CD4-positive, alpha-beta T cell treated with Interleukin-6 for 4 hours (primary cell): Measurements from ENCODE around the gene RPS25.
"Not testable (repeated sequence)": the region's sequence is repeated elsewhere in the genome, so short reads cannot be mapped to it uniquely, and the experiment has no call there.

Experiments
- DNase-seq: peaks from one replicate; pipeline ENCODE4 v3.0.0-alpha.2; 2020; ENCODE audit warnings: mixed read lengths

RPS25 gene

DNA sequence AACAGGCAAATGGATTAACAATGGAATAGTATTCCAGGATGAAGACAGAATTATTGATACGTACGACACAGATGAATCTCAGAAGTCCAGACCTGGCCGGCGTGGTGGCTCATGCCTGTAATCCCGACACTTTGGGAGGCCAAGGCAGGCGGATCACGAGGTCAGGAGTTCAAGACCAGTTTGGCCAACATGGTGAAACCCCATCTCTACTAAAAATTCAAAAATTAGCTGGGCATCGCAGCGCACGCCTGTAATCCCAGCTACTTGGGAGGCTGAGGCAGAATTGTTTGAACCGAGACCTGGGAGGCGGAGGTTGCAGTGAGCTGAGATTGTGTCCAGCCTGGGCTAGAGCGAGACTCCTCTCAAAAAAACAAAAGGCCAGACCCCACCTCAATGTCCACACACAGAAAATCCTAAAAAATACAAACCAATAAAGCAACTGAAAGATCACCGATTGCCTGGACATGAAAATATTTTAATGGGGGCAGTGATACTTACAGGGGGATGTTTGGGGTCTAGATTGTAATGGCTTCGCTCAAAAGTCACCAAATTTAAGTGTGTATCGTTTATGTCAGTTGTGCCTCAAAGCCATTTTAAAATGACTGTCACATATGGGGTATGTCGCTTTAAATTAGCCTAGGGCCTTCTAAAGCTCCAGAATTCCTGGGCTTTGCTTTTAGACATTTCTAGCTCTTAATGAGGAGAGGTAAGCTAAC, 3.8 kb downstream of the RPS25 start:
- DNase-seq = no peak

DNA sequence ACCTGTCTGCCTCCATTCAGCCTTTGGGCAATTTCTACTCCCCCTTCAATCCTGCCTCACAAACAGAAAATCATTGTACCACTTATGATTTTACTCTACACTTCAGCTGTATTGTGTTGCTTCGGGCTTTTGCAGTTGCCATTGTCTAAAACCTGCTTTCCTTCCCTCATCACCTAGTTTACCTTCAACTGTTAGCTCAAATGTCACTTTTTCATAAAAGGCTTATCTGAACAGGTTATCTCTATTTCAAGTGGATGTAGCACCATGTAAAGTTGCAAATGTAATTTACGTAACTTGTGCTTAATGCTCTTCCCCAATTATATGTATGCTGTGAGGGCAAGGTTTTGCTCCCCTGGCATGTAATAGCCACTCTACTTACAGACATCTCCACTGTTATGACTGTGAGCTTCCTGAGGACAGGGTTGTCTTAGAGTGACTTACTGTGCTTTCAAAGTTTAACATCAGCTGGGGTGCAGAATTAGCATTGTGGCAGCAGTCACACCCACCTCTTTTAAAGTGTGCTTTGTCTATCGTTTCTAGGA, 5.4 kb downstream of the RPS25 start:
- no peak for DNase-seq

DNA sequence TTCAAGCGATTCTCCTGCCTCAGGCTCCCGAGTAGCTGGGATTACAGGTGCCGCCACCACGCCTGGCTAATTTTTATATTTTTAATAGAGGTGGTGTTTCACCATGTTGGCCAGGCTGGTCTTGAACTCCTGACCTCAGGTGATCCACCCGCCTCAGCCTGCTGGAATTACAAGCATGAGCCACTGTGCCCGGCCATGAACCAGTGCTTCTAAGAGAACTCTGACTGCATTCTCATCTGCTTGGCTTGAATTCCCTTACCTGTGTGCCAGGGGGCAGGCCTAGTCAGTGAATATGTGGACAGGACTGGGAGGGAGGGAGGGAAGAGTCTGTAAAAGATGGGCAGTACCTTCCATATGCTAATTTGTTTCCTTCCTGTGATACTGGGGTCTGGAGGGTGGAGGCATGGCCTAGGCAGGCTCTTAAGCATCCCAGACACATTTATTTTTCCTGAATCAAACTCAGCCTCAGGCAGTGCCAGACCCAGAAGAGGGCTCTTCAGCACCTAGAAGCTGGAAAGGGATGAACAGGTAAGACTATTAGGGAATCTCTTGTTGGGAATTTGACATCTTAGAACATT, 6.6 kb downstream of the RPS25 start:
- no peak for DNase-seq

DNA sequence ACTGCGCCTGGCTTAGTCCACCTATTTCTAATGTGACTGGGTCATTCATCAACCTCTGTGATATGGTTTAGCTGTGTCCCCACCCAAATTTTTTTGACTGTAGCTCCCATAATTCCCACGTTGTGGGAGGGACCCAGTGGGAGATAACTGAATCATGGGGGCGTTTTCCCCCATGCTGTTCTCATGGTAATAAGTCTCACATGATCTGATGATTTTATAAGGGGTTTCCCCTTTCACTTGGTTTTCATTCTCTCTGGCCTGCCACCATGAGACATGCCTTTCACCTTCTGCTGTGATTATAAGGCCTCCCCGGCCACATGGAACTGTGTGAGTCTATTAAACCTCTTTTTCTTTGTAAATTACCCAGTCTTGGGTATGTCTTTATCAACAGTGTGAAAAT, 11.5 kb downstream of the RPS25 start:
- DNase-seq = no peak

DNA sequence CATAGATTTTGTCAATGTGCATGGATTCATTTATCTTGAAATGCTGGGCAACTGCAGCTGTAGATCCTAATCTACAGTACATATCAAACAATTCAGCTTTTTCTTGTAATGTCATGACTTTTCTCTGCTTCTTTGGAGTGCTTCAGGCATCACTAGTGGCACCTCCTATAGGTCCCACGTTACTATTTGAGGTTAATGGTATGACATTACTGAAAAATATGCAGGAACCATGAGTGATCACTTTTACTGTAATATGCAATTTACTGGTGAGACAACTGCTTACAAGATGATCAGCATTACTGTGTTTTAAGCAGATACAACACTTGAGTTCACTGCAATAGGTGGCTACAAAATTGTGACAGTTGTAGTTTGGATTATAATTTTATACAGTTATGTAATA, 17.2 kb downstream of the RPS25 start:
- no peak for DNase-seq

DNA sequence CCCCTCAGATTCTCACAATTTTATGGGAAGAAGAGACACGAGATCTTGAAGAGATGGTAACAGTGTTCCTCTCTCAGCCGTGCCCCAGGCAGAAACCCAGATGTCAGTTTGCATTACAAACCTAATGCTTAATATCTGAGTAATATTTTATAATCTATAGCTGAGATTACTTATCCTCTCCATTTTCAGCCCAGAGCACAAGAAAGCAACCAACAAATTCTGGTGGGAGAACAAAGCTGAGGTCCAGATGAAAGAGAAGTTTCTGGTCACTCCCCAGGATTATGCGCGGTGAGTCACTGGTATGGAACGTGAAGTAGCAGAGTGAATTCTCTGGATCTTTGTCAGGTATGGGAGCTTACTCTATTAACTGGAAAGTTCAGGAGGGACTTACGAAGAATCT, 19.3 kb downstream of the RPS25 start:
- DNase-seq = no peak

DNA sequence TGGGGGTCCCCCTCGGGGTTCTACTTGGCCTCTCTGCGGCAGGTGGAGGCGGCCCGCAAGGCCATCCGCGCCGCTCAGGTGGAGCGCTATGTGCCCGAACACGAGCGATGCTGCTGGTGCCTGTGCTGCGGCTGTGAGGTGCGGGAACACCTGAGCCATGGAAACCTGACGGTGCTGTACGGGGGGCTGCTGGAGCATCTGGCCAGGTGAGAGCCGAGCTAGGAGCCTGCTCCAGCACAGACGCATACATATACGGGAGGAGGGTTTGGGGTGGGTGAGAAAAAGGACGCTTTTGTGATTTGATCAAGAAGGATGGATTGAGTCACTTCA, 19.8 kb downstream of the RPS25 start:
- DNase-seq = no peak

DNA sequence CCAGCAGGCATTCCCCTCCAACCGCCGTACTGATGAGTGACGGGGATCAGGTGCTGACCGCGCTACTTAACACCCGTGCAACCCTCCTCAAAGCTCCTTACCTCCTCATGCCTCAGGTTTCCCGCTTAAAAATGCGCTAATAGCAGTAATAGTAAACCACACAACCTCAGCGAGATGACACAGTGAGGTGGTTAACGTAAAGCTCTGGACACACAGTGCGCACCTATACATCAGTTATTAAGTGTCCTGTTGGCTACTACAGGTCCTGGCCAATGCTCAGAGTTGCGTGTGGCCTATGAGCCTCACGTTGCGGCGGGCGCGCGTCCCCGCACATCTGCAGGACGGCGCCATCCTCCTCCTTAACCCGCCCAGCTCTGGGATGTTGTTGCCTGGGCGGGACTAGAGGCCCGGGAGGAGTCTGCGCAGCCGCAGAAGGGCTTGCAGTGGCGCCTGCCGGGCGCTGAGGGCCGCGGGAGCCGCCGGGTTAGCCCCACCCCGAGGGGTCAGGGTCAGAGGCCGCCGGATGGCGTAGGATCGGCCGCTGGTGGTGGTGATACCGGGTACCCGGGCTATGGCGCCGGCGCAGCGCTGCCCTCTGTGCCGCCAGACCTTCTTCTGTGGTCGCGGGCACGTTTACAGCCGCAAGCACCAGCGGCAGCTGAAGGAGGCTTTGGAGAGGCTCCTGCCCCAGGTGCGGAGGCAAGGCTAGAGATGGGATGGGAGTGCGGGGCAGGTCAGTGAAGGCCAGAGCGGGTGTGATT, 20.3 kb downstream of the RPS25 start, which contains the start of gene CENATAC:
Gene CENATAC (plus strand): TSS at position 512 of the 761 bp plus-strand sequence. CDS start 60 bp downstream, at position 572.
- DNase-seq = peak; percentile 98

DNA sequence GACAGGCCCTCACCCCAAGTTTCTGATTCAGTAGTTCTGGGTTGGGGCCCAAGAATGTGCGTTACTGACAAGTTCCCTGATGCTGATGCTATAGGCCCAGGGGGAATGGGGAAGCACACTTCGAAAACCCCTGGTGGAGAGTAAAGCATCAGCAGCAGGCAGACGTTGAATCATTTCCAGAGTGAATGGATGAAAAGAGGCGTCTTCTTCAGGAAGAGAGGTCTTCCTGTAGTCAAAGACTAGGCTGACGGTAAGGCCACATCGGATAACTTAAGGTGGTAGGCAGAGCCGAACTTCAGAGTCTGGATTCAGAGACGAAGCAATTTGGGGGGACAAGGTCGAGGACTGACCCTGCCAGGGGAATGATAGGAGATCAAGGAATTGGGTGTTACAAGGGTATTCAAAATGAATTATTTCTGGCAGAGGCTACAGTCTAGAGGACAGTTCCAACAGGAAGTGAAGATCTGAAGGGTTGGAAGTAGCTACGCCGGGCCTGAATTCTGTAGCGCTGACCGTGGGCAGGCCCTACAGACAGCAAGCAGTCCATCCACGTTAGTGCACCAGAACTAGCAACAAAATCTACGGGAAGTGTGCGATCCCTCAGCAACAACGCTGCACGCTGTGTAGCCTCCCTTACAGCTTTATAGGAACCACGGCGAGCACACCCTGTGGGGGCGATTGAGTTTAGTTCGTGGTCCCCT, 21.1 kb downstream of the RPS25 start:
- peak; percentile 37 for DNase-seq

DNA sequence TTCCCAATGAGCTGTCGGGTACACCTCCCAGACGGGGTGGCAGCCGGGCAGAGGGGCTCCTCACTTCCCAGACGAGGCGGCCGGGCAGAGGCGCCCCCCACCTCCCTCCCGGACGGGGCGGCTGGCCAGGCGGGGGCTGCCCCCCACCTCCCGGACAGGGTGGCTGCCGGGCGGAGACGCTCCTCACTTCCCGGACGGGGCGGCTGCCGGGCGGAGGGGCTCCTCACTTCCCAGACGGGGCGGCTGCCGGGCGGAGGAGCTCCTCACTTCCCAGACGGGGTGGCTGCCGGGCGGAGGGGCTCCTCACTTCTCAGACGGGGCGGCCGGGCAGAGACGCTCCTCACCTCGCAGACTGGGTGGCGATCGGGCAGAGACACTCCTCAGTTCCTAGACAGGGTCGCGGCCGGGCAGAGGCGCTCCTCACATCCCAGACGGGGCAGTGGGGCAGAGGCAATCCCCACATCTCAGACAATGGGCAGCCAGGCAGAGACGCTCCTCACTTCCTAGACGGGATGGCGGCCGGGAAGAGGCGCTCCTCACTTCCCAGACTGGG, 26.6 kb downstream of the RPS25 start:
- DNase-seq = not testable (repeated sequence)

DNA sequence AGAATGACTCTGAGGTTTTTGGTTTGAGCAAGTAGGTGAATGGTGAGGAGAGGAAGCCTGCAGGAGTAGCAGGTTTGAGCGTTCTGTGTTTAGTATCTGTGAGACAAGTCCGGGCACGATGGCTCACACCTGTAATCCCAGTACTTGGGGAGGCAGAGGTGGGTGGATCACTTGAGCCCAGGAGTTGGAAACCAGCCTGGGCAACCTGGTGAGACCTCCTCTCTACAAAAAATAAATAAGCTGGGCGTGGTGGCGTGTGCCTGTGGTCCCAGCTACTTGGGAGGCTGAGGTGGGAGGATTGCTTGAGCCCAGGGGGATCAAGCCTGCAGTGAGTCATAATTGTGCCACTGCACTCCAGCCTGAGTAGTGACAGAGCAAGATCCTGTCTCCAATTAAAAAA, 29.9 kb downstream of the RPS25 start:
- DNase-seq = no peak

DNA sequence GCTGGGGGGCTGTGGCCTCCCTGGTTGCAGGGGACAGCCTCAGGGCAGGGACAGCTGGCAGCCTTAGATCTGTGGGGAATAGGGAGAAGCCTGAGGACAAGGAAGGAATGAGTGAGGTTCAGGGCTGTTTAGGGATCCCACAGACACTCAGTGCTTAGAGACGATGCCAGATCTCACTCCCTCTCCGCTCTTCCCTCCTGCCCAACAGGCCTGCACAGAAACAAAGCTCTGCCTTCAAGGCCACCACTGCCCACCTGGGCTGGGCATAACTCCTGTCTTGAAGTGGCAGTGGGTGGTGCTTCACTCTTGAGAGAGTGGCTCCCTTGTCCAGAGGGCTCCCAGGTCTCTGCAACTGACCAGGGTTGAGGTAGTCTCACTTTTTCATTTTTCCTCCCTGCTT, 33.3 kb downstream of the RPS25 start:
- DNase-seq = no peak

DNA sequence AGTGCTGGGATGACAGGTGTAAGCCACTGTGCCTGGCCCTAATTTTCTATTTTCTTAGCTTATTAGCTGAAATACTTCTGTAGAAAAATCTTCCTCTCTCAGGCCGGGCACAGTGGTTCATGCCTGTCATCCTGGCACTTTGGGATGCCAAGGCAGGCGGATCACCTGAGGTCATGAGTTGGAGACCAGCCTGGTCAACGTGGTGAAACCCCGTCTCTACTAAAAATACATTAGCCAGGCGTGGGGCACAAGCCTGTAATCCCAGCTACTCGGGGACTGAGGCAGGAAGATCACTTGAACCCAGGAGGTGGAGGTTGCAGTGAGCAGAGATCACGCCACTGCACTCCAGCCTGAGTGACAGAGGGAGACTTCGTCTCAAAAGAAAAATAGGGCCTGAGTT, 33.8 kb downstream of the RPS25 start:
- not testable (repeated sequence) for DNase-seq

DNA sequence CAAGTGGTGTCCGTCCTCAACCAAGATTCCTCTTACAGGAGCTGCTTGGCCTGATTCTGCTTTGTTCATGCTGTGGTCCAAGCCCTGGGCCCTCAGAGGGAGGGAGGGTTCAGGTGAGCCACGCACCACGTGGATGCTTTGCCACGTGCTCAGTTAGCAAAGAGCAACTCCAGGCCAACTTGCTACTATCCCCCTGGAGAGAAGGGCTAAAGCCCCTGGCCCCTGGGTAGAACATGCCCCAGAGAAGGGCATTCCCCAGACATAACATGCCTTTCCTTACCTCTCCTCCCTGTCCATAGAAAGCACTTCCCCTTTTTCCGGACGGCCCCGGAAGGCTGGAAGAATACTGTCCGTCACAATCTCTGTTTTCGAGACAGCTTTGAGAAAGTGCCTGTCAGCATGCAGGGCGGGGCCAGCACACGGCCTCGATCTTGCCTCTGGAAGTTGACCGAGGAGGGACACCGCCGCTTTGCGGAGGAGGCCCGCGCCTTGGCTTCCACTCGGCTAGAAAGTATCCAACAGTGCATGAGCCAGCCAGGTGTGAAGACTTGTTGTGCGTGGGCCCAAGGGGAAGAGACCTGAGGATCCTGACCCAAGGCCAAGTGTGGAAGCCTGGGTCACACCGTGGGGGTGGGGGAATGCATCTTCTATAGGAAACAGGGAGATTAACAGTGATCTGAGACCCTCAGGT, 37.8 kb downstream of the RPS25 start:
- no peak for DNase-seq

DNA sequence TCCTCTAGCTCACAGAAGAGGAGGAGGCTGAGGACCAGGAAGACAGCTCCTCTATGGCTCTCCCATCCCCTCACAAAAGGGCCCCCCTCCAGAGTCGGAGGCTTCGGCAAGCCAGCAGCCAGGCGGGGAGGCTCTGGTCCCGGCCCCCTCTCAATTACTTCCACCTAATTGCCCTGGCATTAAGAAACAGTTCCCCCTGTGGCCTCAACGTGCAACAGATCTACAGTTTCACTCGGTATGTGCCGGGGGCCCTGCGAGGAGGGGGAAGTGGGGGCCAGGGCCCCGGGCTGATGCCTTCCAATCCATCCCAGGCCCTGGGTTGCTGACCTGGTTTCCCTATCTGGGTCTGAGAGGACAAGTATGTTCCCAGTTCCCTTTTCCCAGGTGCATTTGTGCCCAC, 38.7 kb downstream of the RPS25 start:
- DNase-seq = no peak

DNA sequence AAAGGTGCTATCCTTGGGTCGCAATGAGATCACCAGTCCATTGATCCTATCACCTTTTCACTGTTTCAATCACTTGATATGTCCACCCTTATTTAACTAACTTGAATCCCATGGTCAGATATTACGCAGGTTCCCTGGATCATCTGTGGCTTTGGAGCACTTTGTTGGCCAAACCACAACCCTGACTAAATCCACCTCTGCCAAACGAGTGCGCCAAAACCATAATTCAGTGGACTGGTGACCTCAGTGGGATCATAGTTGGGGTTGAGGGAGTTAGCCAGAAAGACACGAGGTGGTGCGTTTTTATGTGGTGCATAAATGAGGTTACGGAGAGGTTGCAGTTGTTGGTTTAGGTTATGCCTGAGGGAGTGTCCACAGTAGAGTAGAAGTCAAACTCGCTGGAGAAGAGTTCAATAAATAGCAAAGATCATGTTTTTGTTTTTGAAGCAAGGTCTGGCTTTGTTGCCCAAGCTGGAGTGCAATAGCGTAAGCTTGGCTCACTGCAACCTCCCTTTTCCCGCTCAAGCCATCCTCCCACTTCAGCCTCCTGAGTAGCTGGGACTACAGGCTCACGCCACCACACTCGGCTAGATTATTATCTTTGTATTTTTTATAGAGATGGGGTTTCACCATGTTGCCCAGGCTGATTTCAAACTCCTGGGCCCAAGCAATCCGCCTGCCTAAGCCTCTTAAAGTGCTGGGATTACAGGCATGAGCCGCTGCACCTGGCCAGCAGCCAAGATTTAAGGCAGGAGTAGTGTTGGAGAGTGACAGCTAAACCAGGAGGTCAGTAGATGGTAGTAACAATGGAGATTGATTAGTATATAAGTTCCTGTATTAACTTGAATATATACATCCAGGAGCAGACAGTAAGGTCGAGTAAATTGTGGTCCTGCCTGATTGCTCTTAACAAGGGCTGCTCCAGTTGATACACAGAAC, 42.1 kb downstream of the RPS25 start:
- no peak for DNase-seq

DNA sequence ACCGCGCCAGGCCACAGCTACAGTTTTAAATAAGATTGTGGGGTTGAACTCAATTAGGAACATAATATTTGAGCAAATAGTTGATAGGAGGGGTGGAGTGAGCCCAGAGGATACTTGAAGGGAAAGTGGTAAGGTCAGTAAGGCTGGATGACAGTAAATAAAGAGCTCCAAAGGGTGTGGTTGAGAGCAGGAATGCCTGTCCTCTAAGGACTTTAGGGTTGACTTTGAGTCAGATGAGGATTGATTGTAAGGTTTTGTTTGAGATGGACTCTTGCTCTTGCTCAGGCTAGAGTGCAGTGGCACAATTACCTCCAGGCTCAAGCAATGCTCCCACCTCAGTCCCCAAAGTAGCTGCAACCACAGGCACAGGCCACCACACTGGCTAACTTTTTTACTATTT, 44.2 kb downstream of the RPS25 start:
- DNase-seq = no peak

DNA sequence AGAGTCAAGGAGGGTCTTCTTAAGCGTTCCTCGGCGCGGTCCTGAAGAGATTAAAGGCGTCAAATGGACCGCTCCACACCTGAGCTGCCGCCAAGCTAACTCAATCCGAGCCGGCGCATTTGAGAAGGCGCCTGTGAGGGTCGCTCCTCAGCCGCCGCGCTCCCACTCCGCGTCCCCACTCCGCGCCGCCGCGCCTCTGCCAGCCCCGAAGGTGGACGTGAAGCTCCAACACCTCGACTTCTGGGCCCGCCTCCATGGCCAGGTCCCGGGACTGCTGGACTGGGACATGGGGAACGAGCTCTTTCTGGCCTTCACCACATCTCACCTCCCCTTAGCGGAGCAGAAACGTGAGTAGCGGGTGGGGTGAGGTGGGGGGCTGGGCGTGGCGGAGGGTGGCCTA, 46.5 kb downstream of the RPS25 start, which contains the start of gene FOXR1:
Gene FOXR1 (plus strand): TSS at position 116 of the 400 bp plus-strand sequence. CDS start 171 bp downstream, at position 287.
- DNase-seq = no peak

DNA sequence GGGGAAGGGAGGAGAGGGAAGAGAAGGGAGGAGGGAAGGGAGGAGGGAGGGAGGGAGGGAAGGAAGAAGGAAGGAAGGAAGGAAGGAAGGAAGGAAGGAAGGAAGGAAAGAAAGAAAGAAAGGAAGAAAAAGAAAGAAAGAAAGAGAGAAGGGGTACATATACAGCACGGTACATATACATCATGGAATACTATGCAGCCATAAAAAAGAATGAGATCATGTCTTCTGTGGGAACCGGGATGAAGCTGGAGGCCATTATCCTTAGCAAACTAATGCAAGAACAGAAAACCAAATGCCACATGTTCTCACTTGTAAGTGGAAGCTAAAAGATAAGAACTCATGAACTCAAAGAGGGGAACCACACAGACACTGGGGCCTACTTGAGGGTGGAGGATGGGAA, 48.6 kb downstream of the RPS25 start:
- DNase-seq = not testable (repeated sequence)
